Measurements from ENCODE around the gene GNA15. TPM values are rescaled to one million over a fixed set of nuclear protein-coding genes. Genes with fewer than 3 reads are reported as not detected.
A peak's percentile ranks its signal among the peaks of the same experiment; 100 is the strongest.

Gene GNA15
- total RNA-seq, 4 donors from 2014 or later, result 74.3 to 105 (median 84.2) TPM

DNA sequence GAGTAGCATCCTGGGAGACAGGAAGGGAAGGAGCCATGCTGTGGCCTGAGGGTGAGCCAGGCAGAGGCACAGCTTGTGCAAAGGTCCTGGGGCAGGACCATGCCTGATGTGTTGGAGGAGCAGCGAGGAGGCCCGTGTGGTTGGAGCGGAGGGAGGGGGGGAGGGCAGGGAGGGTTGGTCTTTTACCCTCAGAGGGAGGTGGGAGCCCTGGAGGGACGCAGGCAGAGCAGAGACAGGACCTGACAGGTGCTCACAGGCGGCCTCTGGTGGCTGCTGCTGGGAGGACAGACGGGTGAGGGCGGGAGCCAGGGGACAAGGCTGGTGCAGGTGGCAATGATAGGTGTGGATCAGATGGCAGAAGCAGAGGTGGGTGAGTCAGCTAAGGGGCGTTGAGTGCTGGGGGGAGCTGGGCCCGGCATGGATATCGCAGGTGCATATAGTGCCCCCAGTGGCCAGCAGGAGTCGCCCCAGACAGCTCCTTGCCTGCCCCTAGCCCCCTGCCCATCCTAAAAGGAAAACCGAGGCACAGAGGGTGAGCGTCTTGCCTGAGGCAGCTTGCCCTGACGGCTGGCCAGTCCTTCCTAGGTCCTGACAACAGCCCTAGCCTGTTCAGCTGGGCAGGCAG is 9.8 kb upstream of the GNA15 start:
- intact Hi-C loops (cut with DNase I; ENCODE audit: low total_unique reads), result no loop called here
- H3K4me3 ChIP-seq (ENCODE audit: low read depth, poor library complexity, severe bottlenecking), result no peak overlapping the region
- WGBS, 2 donors, result 26 to 29% methylated on average over 14 of the region's 14 CpGs
- TF ChIP-seq POLR2A (IDR thresholded peaks at IDR 0.05), result no peak
- peak in 1 of 3 donors; percentile 30 for TF ChIP-seq CTCF (IDR thresholded peaks at IDR 0.05)
- DNase-seq (ENCODE audit: low spot score in 2 of 2), result no peak

DNA sequence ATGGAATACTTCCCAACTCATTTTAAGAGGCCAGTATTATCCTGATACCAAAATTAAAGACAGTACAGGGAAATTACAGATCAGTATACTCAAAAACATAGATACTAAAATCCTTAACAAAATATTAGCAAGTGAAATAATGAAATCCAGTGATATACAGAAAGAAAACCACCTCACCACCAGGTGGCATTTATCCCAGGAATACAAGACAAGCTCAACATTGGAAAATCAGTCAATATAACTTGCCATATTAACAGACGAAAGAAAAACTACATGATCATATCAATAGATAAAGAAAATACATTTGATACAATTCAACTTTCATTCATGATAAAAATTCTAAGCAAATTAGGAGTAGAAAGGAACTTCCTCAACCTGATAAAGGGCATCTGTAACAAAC is 6.7 kb upstream of the GNA15 start:
- H3K4me3 ChIP-seq (ENCODE audit: low read depth, poor library complexity, severe bottlenecking), result no peak overlapping the region
- no peak for DNase-seq (ENCODE audit: low spot score in 2 of 2)
- intact Hi-C loops (cut with DNase I; ENCODE audit: low total_unique reads), result no loop called here
- 0 to 13% methylated on average over 1 of the region's 1 CpG for WGBS, 2 donors
- no peak for TF ChIP-seq CTCF (IDR thresholded peaks at IDR 0.05)
- no peak for TF ChIP-seq POLR2A (IDR thresholded peaks at IDR 0.05)

- no peak overlapping the region for H3K4me3 ChIP-seq (ENCODE audit: low read depth, poor library complexity, severe bottlenecking)
- DNase-seq (ENCODE audit: low spot score in 2 of 2), result no peak
- WGBS, 2 donors, result 93 to 94% methylated on average over 24 of the region's 24 CpGs
- TF ChIP-seq CTCF (IDR thresholded peaks at IDR 0.05), result no peak
- TF ChIP-seq POLR2A (IDR thresholded peaks at IDR 0.05), result no peak
- intact Hi-C loops (cut with DNase I; ENCODE audit: low total_unique reads), result no loop called here
Observed at GRCh38 chr19:3131168-3131567, 4.7 kb upstream of the GNA15 start.

DNA sequence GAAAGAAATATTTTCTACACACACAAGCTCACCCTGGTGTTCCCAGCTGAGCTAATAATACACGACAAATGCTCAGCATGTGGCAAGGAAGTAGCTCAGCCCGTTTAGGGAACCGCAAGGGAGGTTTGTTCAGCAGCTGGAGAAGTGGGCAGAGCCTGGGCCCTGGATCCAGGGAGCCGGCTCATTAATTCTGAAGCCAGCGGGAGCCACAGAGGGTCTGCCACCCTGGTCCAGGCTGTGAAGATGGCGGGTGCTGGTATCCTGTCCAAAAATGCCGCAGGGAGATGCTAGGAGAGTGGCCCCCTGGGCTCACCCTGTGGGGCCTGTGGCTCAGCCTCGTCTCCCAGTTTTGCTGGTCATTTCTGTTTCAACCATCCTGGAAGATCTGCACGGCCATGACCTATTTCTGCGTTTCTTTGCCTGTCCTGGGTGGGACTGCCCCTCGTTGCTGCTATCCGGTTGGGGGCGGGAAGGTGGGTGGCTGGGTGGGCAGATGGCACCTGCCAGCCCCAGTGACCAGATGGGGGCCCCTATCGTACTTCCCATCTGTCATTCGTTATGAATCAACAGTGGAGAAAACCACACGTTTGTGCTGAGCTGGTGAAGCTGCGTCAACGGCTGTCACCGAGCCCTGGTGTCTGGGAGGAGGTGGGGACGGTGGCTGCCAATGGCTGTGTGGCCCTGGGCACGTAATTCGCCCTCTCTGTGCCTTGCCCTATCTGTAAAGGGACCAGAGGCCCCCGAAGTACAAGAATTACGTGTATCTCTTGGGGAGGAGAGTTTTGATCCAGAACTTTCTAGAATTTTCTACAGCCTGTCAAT is 2.7 kb upstream of the GNA15 start:
- H3K4me3 ChIP-seq (ENCODE audit: low read depth, poor library complexity, severe bottlenecking), result no peak overlapping the region
- intact Hi-C loops (cut with DNase I; ENCODE audit: low total_unique reads), result no loop called here
- 39 to 51% methylated on average over 24 of the region's 24 CpGs for WGBS, 2 donors
- peak in 1 of 2 donors; percentile 45 for DNase-seq (ENCODE audit: low spot score in 2 of 2)
- TF ChIP-seq CTCF (IDR thresholded peaks at IDR 0.05) (no peak), POLR2A (IDR thresholded peaks at IDR 0.05) (no peak)

- 59 to 68% methylated on average over 4 of the region's 4 CpGs for WGBS, 2 donors
- no peak for DNase-seq (ENCODE audit: low spot score in 2 of 2)
- intact Hi-C loops (cut with DNase I; ENCODE audit: low total_unique reads), result no loop called here
- no peak overlapping the region for H3K4me3 ChIP-seq (ENCODE audit: low read depth, poor library complexity, severe bottlenecking)
- no peak for TF ChIP-seq CTCF (IDR thresholded peaks at IDR 0.05)
- no peak for TF ChIP-seq POLR2A (IDR thresholded peaks at IDR 0.05)
Observed at GRCh38 chr19:3133793-3134116, 2.1 kb upstream of the GNA15 start.
